HCT116 (cell line): ENCODE data around the gene C19orf38.

Source experiments
- CTCF ChIP-seq, 3 experiments: fragments of 200-600 bp in 1 of 3; sonication (generic) in 1 of 3; IDR thresholded peaks in 2 of 3; conservative IDR thresholded peaks in 1 of 3; 2 replicates each; pipeline ENCODE4 v1.5.1; 2012 to 2017; ENCODE audit warnings: low read depth in 2 of 3, low read length in 2 of 3, antibody characterized with exemption in 1 of 3, borderline replicate concordance in 1 of 3, control low read depth in 1 of 3, mild to moderate bottlenecking in 1 of 3, mixed read lengths in 1 of 3, mixed run types in 1 of 3, moderate library complexity in 1 of 3; ENCODE audit not compliant: insufficient read depth in 1 of 3
- EZH2 ChIP-seq: fragments of 200-600 bp; sonication (generic); IDR thresholded peaks from 2 replicates; pipeline ENCODE4 v1.6.1; 2017; ENCODE audit warnings: antibody characterized with exemption, mixed run types
- EZH2phosphoT487 ChIP-seq: fragments of 200-600 bp; IDR thresholded peaks from 2 replicates; pipeline ENCODE4 v1.6.1; 2018; ENCODE audit warnings: antibody characterized with exemption, borderline replicate concordance
- MAX ChIP-seq: IDR thresholded peaks from 2 replicates; pipeline ENCODE4 v1.6.1; 2012
- POLR2A ChIP-seq: IDR thresholded peaks from 2 replicates; pipeline ENCODE4 v1.7.0; 2011; ENCODE audit warnings: borderline replicate concordance; ENCODE audit not compliant: insufficient read depth, insufficient read length; ENCODE audit errors: extremely low read depth
- POLR2AphosphoS5 ChIP-seq: IDR thresholded peaks from 2 replicates; pipeline ENCODE4 v1.6.1; 2011; ENCODE audit warnings: mild to moderate bottlenecking, low read depth, low read length, moderate library complexity
- SRF ChIP-seq: IDR thresholded peaks from 2 replicates; pipeline ENCODE4 v1.6.1; 2012; ENCODE audit warnings: low read depth

GRCh38 chr19:10871711-10872545, 23.7 kb downstream of the C19orf38 start:
- TF ChIP-seq MAX: no peak
- no peak for TF ChIP-seq POLR2A
- TF ChIP-seq EZH2phosphoT487: no peak
- no peak for TF ChIP-seq SRF
- TF ChIP-seq CTCF (IDR thresholded peaks at IDR 0.05 in 2 of 3, conservative IDR thresholded peaks at IDR 0.05 in 1 of 3; ENCODE audit: borderline replicate concordance in 1 of 3, insufficient read depth in 1 of 3, low read depth in 2 of 3, low read length in 2 of 3): peak in 1 of 3 experiments; percentile 3; a peak in 1 of 6 replicates
- no peak for TF ChIP-seq POLR2AphosphoS5
- TF ChIP-seq EZH2: no peak
